Thyroid gland (tissue), 4 donors: ENCODE data around the gene RAB44. TPM values are rescaled to one million over a fixed set of nuclear protein-coding genes. Genes with fewer than 3 reads are reported as not detected.

ENCODE experiments used
- DNase-seq, 2 donors: peaks; one replicate each; pipeline ENCODE4 v3.0.0-alpha.2; 2019
- H3K27ac ChIP-seq, 3 donors: fragments of 200-600 bp; sonication (generic); 1 replicate in 2 of 3; 2 replicates in 1 of 3; pipeline ENCODE4 v1.5.1; 2016 to 2019; ENCODE audit warnings: mild to moderate bottlenecking in 1 of 3, moderate library complexity in 1 of 3
- H3K27me3 ChIP-seq: fragments of 200-600 bp; sonication (generic); one replicate; pipeline ENCODE4 v1.5.1; 2019
- H3K36me3 ChIP-seq, 2 donors: fragments of 200-600 bp; sonication (generic); one replicate each; pipeline ENCODE4 v1.5.1; 2016 to 2019
- H3K4me1 ChIP-seq, 2 donors: fragments of 200-600 bp; sonication (generic); one replicate each; pipeline ENCODE4 v1.5.1; 2017 to 2019
- H3K4me3 ChIP-seq, 3 donors: fragments of 200-600 bp; sonication (generic); replicated peaks in 1 of 3; 1 replicate in 2 of 3; 2 replicates in 1 of 3; pipeline ENCODE4 v1.5.1; 2016; ENCODE audit warnings: mild to moderate bottlenecking in 1 of 3
- H3K9me3 ChIP-seq: fragments of 200-600 bp; sonication (generic); one replicate; pipeline ENCODE4 v1.5.1; 2017
- POLR2A ChIP-seq, 2 donors: fragments of 450-650 bp; IDR thresholded peaks; one replicate each; pipeline ENCODE4 v1.6.1; 2017; ENCODE audit warnings: antibody characterized with exemption in 2 of 2, mild to moderate bottlenecking in 2 of 2, moderate library complexity in 1 of 2
- WGBS, 2 donors: methylation state at CpG; one replicate each; pipeline ENCODE4 v1.1.5; 2017; 5-methylcytosine and 5-hydroxymethylcytosine counted together
- intact Hi-C: fragments of 100-400 bp; cut with DNase I; formaldehyde crosslinking; loops from one replicate; pipeline ENCODE4 v1.15.1; 2023
- total RNA-seq, 4 donors: library from RNA; depleted of rRNA; stranded (reverse); fragments of >200 nt; gene quantifications; one replicate each; pipeline ENCODE4 v1.2.3, GENCODE V29; 2016
- TF ChIP-seq, protein P1 (sequence below), 6 experiments: fragments of 200-600 bp in 3 of 6; fragments of 450-650 bp in 3 of 6; sonication (generic) in 3 of 6; IDR thresholded peaks; one replicate each; pipeline ENCODE4 v1.5.1; 2016 to 2019; ENCODE audit warnings: antibody characterized with exemption in 6 of 6, mild to moderate bottlenecking in 2 of 6, inconsistent platforms in 1 of 6, moderate library complexity in 1 of 6

Gene RAB44, protein sequence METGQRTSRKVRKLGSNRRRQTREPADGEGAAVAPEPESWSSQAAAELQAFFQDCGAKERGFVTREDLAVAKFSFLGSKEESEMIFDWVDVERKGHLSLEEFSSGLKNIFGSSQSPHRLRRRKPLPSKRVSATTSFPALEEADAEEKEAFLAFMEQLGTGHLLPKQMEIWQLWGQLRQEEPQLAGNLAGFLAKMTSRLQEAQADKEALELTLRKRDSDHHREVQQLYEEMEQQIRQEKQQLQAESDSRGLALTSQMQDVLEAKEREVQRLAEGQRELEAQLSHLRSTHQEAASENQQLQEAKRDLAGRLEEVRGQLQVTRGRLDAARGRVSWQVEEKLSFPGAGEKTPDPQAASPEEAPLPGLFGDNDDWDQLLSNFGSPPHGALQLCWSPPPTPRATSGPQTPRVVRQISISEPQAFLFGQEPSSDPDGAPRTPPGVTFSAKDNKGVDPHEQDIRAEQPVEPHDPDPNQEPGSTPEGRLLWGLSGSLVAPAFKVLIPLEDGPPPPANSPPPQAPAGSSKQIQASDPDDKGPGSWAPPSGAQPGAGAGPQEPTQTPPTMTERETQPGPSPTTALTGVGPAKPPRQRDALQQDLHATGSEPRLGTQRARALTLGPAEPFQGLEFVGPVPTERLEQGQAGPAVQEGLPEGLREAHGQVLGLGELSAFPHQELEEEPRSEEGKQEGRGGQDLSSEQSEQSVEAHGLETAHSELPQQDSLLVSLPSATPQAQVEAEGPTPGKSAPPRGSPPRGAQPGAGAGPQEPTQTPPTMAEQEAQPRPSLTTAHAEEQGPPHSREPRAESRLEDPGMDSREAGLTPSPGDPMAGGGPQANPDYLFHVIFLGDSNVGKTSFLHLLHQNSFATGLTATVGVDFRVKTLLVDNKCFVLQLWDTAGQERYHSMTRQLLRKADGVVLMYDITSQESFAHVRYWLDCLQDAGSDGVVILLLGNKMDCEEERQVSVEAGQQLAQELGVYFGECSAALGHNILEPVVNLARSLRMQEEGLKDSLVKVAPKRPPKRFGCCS
- total RNA-seq = under 1 TPM in 1 of 4 donors, not detected in 3; 0.11 TPM

DNA sequence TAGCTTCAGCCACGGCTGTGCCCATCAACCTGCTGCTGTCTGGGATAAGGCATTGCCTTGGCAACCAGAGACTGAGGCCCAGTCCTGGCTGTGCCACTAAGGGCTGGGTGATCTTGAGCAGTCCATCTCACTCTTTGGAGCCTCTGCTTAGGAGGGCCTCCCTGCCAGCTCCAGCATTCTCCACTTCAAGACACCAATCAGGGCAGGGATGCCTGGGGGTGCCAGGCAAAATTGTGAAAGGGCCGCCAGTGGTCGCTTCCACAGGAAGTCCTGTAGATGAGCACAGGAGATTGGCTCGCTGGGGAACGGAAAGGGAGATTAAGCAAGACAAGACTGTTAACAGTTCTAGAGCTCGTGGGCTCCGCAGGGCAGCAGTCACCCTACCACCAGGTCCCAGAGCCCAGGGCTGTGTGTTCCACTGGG is at the start of gene RAB44:
TSS of gene RAB44 (plus strand) at position 346 of the 423 bp plus-strand sequence. CDS start 6,410 bp downstream, outside the sequence.
- intact Hi-C loops = no loop called here
- Histone ChIP-seq H3K4me1 (peaks cover 12 to 23% of the 10 kb centered on the region in 2 donors), H3K27ac (no peak within 1 kb of the TSS), H3K4me3 (no peak within 1 kb of the TSS), H3K27me3 (no peaks in the 10 kb centered on the region), H3K9me3 (no peaks in the 10 kb centered on the region), H3K36me3 (no peaks in the 10 kb centered on the region)
- 77 to 91% methylated on average over 6 of the region's 7 CpGs for WGBS, 2 donors
- DNase-seq = no peak
- TF ChIP-seq POLR2A (IDR thresholded peaks at IDR 0.05) = no peak
- TF ChIP-seq, protein P1, sequence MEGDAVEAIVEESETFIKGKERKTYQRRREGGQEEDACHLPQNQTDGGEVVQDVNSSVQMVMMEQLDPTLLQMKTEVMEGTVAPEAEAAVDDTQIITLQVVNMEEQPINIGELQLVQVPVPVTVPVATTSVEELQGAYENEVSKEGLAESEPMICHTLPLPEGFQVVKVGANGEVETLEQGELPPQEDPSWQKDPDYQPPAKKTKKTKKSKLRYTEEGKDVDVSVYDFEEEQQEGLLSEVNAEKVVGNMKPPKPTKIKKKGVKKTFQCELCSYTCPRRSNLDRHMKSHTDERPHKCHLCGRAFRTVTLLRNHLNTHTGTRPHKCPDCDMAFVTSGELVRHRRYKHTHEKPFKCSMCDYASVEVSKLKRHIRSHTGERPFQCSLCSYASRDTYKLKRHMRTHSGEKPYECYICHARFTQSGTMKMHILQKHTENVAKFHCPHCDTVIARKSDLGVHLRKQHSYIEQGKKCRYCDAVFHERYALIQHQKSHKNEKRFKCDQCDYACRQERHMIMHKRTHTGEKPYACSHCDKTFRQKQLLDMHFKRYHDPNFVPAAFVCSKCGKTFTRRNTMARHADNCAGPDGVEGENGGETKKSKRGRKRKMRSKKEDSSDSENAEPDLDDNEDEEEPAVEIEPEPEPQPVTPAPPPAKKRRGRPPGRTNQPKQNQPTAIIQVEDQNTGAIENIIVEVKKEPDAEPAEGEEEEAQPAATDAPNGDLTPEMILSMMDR (IDR thresholded peaks at IDR 0.05) = no peak

DNA sequence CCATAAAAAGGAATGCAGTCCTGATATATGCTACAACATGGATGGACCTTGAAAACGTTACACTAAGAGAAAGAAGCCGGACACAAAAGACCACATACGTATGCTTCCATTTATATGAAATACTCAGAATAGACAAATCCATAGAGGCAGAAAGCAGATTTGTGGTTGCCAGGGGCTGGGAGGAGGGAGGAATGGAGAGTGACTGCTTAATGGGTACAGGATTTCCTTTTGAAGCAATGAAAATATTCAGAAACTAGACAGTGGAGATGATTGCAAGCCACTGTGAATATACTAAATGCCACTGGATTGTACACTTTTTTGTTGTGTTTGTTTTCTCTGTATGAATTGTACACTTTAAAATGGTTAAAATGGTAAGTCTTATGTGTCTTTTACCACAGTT is 48.5 kb upstream of the RAB44 start:
- H3K36me3 ChIP-seq = no peaks in the 10 kb centered on the region
- no peaks in the 10 kb centered on the region for H3K27me3 ChIP-seq
- intact Hi-C loops = no loop called here
- TF ChIP-seq POLR2A (IDR thresholded peaks at IDR 0.05) = no peak
- TF ChIP-seq, protein P1 (IDR thresholded peaks at IDR 0.05) = no peak
- no peaks in the 10 kb centered on the region for H3K4me1 ChIP-seq
- no peak for DNase-seq
- H3K4me3 ChIP-seq = no peak overlapping the region
- 80 to 85% methylated on average over 3 of the region's 3 CpGs for WGBS, 2 donors
- no peak overlapping the region for H3K27ac ChIP-seq
- no peaks in the 10 kb centered on the region for H3K9me3 ChIP-seq

DNA sequence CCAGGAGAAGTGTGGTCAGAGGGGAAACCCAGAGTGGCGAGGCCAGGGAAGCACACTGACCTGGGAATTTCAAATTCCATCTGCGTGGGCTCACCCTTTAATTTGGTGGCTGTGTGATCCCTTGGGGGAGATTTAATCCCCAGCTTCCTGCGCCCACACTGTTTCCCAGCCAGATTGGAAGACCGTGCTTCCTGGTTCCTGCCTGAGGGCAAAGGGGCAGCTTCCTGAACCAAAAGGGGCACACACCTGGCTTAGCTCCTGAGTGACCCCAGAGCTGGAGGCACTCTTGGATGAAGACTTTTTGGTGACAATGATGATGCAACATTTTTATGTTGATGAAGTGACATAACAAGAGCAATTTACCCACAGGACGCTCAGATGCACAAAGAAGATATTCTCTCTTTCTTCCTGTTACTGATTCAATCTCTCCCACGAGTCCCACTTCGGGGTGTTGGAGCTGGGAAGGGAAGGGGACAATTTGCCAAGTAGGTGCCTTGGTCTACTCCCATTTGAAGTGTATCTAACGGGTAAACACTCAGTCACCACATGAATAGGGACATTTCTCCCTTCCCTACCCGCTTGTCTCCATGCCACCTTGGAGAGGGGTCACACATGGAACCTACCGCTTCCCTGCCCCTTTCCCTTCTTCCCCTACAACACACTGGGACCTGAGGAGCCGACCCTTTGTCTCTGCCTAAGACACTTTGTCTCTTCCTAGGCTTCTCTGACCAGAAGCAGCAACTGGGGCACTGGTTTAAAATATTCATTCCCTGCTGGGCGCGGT is 47.7 kb upstream of the RAB44 start:
- no peaks in the 10 kb centered on the region for H3K9me3 ChIP-seq
- intact Hi-C loops = no loop called here

DNA sequence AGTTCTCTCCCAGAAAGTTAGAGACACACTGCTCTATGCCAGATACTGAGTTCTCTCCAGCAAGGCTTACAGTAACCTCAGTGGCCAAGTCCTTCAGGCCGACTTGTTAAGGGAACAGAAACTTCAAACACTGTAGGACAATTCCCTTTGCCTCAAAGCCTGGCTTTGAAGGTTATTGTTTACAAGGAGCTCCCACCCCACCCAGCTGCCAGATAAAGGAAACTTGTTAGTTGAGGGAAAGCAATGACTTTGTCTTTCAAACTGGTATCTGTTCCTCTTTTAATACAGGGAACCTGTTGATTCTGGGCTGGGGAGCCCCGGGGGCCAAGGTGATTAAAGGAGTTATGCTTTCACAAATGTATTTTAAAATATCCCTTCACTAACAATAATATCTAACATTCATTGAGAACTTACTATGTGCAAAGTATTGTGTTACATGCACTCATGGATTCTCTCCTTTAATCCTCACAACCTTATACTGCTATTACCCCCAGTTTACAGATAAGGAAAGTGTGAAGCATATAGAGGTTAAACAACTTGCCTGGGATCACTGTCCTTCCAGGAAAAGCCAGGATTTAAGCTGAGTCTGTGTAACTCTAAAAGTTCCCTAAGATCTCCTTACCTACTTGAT is 46.7 kb upstream of the RAB44 start:
- no peak overlapping the region for H3K4me3 ChIP-seq
- whole genome bisulfite sequencing, 2 donors = 50 to 52% methylated on average over 2 of the region's 2 CpGs
- H3K36me3 ChIP-seq = no peaks in the 10 kb centered on the region
- no peaks in the 10 kb centered on the region for H3K4me1 ChIP-seq
- no peaks in the 10 kb centered on the region for H3K27me3 ChIP-seq
- no peaks in the 10 kb centered on the region for H3K9me3 ChIP-seq
- DNase-seq = no peak
- intact Hi-C loops = no loop called here
- H3K27ac ChIP-seq = no peak overlapping the region
- TF ChIP-seq, protein P1 (IDR thresholded peaks at IDR 0.05) = no peak
- TF ChIP-seq POLR2A (IDR thresholded peaks at IDR 0.05) = no peak

More for the DNA sequence above, 47.7 kb upstream of the RAB44 start:
- Histone ChIP-seq H3K4me1 (no peaks in the 10 kb centered on the region), H3K36me3 (no peaks in the 10 kb centered on the region), H3K27me3 (no peaks in the 10 kb centered on the region), H3K4me3 (no peak overlapping the region), H3K27ac (no peak overlapping the region)
- no peak for TF ChIP-seq POLR2A (IDR thresholded peaks at IDR 0.05)
- TF ChIP-seq, protein P1 (IDR thresholded peaks at IDR 0.05) = no peak
- WGBS, 2 donors = 72 to 76% methylated on average over 13 of the region's 13 CpGs
- DNase-seq = no peak
